ENCODE results near the gene DCLK1.

GRCh38 chr13:35993686-35994085, 137.5 kb downstream of the DCLK1 start:
- TF ChIP-seq CTCF (IDR thresholded peaks at IDR 0.05) (no peak), POLR2A (IDR thresholded peaks at IDR 0.05) (no peak)

All from right lobe of liver (tissue), 4 donors.